Fibroblast of the conjunctiva (primary cell): ENCODE data around the gene SLC44A3.
"Not testable (repeated sequence)": the region's sequence is repeated elsewhere in the genome, so short reads cannot be mapped to it uniquely, and the experiment has no call there.

Experiments
- DNase-seq: peaks from one replicate; pipeline ENCODE4 v3.0.0-alpha.2; 2010; ENCODE audit warnings: low read depth

SLC44A3 gene

GRCh38 chr1:94836891-94837290, 16.7 kb downstream of the SLC44A3 start:
- no peak for DNase-seq

GRCh38 chr1:94840381-94840780, 20.2 kb downstream of the SLC44A3 start:
- not testable (repeated sequence) for DNase-seq

- no peak for DNase-seq
Observed at GRCh38 chr1:94840808-94841207, 20.7 kb downstream of the SLC44A3 start.

- DNase-seq: no peak
Observed at GRCh38 chr1:94843430-94843829, 23.3 kb downstream of the SLC44A3 start.

- no peak for DNase-seq
Observed at GRCh38 chr1:94843846-94844245, 23.7 kb downstream of the SLC44A3 start.

- no peak for DNase-seq
Observed at GRCh38 chr1:94846308-94846707, 26.2 kb downstream of the SLC44A3 start.

GRCh38 chr1:94851571-94851970, 31.4 kb downstream of the SLC44A3 start:
- DNase-seq: no peak

- DNase-seq: no peak
Observed at GRCh38 chr1:94852788-94853187, 32.6 kb downstream of the SLC44A3 start.

GRCh38 chr1:94854458-94855306, 34.5 kb downstream of the SLC44A3 start:
- peak; percentile 90 for DNase-seq

GRCh38 chr1:94855307-94855700, 35.1 kb downstream of the SLC44A3 start:
- DNase-seq: no peak

GRCh38 chr1:94856004-94856403, 35.8 kb downstream of the SLC44A3 start:
- no peak for DNase-seq

- DNase-seq: no peak
Observed at GRCh38 chr1:94856868-94857267, 36.7 kb downstream of the SLC44A3 start.

GRCh38 chr1:94858276-94858675, 38.1 kb downstream of the SLC44A3 start:
- no peak for DNase-seq

GRCh38 chr1:94859174-94859573, 39.0 kb downstream of the SLC44A3 start:
- DNase-seq: no peak

- DNase-seq: no peak
Observed at GRCh38 chr1:94862718-94863117, 42.6 kb downstream of the SLC44A3 start.

- DNase-seq: peak; percentile 28
Observed at GRCh38 chr1:94863297-94863911, 43.2 kb downstream of the SLC44A3 start.

- peak; percentile 72 for DNase-seq
Observed at GRCh38 chr1:94863919-94864318, 43.8 kb downstream of the SLC44A3 start.

- DNase-seq: no peak
Observed at GRCh38 chr1:94864821-94865220, 44.7 kb downstream of the SLC44A3 start.

GRCh38 chr1:94865360-94865759, 45.2 kb downstream of the SLC44A3 start:
- peak; percentile 8 for DNase-seq

- DNase-seq: no peak
Observed at GRCh38 chr1:94866164-94866807, 46.1 kb downstream of the SLC44A3 start.

- no peak for DNase-seq
Observed at GRCh38 chr1:94871031-94871430, 50.9 kb downstream of the SLC44A3 start.

- no peak for DNase-seq
Observed at GRCh38 chr1:94872771-94873495, 52.8 kb downstream of the SLC44A3 start.
